ENCODE measurements around the gene ABLIM2.

ABLIM2 gene

DNA sequence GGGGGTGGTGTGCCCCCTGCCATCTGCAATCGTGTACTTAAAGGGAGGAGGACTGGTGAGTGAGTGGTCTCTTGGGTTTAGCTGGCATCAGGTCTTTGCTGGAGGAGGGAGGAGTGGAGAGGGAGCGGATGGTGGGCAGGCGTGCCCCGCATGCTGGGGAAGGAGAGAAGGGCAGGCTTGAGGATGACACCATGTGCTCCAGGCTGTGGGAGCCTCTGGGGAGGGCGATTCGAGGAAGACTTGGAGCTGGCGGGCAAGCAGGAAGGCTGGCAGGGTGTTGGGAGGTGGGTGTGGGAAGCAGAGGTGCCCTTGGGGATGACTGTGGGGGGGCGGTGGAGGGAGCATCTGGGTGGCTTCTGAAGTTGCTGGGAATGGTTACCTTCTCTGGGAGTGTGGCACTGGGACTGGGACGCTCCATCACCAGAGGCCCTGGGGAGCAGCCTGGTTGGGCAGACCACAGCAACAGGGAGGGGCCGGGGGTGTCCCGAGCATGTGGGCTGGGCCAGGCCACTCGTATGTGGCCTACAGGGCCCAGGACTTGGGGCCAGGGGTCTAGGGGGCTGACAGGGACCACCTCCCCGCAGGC, 188.2 kb downstream of the ABLIM2 start:
- DNase-seq: peak; percentile 5

DNA sequence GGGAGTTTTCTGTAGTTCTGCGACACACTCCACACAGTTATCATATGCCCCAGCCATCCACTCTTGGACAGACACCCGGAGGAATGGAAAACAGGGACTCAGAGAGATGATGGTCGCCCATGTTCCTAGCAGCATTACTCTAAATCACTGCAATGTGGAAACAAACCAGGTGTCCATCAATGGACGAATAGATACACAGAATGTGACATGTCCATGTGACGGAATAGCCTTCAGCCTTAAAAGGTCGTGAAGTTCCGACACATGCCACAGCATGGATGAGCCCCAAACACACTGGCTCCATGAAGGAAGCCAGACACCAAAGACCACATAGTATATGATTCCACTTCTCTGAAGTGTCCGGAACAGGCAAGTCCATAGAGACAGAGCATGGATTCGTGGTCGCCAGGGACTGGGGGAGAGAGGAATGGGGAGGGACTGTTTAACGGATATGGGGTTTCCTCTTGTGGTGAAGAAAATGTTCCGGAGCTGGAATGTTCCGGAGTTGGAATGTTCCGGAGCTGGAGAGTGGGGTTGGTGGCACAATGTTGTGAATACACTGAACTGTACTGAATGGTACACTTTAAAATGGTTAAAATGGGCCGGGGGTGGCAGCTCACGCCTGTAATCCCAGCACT, 190.2 kb downstream of the ABLIM2 start:
- no peak for DNase-seq

DNA sequence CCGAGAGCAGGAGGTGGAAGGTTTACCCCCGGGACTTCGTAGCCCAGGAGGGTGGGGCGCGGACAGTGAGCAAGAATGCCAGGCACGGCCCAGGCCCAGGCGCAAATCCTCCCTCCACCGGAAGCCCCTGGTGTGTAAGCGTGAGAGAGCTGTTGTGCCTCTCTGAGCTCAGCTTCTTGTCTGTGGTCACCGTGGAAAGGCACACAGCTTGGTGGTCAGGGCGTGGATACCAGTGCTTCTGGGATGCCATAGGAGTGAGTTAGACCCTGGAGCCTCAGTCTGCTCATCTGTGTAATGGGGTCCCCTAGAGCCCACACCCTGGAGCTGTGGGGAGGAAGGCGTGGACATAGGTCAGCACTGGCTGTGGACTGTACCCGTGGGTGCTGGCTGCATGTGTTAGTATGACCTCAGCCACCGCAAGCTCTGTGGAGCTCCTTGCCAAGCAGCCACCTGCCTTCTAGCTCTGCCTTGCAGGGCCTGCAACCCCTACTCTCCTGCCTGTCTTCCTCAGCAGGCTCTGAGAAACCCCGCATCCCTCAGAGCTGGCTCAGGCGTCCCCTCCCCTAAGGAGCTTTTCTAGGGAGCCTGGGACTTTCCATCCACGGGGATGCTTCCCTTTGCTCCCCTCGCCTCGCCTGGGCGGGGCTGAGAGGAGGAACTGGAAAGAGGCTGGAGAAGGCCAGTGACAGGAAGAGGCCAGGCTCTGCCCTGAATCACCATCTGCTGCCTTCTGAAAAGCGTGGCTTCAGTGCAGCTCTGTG, 190.9 kb downstream of the ABLIM2 start:
- peak; percentile 16 for DNase-seq

DNA sequence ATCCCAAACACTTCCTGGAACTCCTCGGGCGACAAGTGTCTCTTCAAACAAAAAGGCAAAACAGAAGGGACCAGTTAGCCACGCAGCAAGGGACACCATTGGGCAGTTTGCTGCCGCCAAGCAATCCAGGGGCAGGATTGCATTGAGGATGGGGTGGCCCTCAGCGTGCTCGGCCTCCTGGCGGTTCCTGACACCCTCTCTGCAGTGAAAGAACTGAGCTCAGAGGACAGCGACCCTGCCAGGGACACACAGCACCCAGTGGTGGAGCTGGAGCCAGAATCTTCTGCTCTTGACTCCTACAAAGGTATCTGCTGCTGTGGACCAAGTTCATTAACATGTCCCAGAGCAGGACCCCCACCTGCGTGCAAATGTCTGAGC, 191.6 kb downstream of the ABLIM2 start:
- DNase-seq: no peak

DNA sequence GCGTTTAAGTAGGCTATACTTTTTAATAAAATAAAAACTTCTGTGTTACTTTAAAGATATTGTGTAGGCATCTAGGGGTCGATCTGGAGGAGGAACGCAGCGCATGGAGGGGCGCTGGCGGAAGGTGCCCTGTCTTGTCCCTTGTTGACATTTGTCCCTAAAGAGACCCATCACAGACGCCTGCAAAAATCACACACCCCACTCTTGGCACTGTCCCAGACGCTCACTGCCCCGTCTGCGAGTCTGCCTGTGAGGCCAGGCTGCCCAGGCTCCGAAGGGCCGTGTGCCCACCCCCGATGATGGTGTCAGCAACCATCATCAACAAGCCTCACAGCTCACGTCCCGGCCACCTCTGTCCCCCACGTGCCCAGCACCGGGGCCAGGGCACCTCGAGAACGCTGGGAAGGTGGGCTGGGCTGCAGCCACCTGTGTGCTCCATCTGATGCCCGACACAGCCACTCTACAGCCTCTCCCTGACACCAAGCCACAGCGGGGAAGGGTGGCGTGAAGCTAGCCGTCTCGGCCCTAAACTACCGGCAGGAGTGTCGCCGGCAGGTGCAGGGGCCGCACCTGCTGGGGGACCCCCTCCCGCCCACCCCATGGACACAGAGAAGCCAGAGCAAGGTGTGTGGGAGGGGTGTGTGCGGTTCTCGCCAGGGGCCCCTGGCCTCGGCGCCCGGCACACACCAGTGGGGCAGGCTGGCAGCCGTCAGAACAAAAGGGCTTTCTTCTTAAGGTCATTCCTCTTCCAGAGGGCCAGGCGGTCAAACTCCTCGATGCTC, 192.1 kb downstream of the ABLIM2 start:
- no peak for DNase-seq

DNA sequence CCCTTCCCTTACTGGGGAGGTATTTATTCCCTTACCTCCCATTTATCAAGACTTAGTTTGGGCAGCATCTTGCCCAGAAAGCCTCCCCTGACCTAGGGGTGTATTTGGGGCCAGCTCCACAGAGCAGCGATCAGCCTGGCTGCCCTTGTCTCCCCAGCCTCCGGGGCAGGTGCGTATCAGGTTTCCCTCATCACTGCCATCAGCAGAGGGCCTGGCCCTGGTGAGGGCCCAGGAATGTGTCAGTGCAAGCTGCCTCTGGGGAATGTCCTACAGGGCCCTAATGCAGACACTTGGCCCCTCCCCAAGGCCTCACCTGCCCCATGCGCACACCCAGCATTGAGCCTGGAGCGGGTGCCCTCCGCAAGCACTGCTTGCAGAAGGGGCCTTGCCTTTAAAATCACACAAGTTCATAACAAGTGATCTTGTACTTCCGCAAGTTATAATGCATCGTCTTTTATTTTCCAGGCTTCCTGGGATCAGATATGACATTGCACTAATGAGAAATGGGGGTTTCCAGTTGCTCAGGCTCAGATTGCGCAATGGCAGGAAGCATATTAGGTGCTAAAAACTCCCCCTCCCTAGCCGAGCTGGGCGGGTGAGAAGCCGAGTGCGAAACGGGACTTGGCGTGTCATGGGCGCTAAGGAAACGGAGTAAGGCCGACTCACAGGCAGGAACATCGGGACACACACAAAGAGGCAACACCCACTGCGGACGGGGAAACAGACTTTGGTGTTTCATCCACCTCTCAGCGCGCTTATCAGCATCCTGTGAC, 193.5 kb downstream of the ABLIM2 start:
- peak; percentile 78 for DNase-seq

DNA sequence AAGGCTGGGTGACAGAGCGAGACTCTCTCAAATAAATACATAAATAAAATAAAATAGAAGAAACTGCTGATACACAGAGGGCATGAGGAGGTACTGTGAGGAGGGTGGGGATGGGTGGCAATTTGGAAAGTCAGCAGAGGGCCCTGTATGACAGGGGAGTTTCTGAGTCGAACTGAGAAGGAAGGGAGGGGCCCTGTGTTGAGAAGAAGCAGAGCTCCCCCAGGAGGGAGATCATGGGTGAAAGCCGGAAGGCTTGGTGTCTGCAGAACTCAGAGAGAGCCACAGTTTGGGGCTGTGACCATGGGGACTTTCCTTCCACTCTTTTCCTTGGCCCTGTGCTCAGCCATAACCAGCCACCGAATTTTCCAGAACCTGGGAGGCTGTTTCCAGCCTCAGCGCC, 194.2 kb downstream of the ABLIM2 start:
- peak; percentile 71 for DNase-seq

DNA sequence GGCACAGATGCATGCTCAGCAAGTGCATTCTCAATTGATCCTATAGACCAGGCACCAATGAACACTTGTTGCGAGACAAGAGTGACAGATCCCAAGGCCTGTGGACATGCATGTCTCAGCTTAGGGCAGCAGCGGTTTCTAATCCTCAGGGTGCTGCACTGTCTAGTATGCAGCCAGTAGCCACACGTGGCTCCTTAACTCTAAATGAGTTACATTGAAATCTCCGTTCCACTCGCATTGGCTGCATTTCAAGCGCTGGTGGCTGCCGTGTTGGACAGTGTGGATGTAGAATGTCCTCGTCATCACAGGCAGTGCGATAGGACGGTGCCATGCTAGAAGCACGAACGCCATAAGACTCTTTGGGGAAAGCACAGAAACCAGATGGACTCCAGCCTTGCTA, 194.9 kb downstream of the ABLIM2 start:
- DNase-seq: no peak

DNA sequence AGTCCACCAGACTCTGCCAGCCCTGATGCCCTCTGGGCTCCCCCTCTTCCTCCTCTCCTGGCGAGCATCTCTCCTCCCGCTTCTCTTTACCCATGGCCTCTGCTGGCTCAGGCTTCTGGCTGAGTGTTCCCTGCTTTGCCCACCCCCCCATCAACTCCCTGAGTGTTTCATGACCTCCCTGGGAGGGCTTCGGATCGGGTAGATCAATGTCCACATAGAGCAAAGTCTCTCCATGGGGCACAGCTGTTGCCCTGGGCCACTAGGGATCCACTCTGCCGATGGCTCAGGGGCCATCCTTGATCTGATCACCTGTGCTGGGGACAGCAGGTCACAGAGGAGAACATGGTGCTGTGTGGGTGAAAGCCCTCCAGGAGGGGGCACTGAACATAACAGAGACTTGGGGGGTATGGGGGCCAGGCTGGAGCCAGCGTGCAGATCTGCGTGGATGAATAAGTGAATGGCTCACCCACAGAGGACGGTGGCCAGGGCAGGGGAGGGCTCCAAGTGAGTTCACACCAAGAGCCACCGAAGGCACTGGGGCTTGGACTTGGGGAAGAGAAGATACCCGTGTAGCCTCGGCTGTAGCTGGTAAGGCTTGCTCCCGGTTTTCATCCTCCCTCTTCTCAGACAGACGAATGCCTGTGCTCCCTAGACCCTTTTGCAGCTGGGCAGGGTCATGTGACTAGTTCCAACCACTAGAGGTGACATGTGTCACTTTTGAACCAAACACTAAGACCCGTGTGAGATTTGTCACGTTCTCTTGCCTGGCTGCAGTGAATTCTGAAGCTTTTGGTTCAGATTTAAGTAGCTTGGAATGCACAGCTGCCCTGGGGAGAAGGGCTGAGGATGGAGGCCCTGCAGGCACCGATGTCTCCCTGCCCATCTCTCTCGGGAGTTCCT, 195.8 kb downstream of the ABLIM2 start:
- DNase-seq: no peak

DNA sequence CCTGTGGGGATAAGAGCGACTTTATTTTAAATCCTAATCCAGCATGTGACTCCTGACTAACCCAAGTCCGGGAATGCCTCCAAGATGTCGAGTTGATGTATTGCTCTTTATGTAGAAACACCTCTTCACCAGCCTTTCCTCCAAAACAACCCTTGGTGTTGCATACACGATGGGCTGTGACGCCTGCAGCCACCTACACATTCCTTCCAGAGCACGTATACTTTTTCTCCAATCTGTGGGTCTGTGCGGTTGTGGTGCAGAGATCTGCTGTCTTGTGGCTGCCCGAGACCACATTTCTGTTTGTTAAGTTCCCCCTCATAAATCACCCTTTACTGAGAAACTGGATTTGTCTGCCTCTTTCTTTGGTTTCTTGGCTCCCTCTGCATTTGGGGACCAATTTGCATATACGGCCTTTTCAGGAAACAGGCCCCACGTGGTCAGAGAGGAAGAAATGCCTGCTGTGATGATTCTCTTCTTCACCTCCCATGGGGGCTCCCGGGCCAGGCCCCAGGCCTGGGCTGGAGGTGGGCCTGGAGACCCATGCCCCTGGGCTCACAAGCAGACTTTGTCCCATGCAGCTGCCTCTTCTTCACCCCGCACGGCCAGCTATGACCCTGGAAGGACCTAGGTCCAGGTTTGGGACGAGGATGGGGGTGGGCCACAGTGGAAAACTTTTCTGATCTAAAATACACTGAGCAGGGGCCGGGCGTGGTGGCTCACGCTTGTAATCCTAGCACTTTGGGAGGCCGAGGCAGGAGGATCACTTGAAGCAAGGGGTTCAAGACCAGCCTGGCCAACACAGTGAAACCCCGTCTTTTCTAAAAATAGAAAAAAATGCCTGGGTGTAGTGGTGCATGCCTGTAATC, 197.6 kb downstream of the ABLIM2 start:
- DNase-seq: peak; percentile 26

DNA sequence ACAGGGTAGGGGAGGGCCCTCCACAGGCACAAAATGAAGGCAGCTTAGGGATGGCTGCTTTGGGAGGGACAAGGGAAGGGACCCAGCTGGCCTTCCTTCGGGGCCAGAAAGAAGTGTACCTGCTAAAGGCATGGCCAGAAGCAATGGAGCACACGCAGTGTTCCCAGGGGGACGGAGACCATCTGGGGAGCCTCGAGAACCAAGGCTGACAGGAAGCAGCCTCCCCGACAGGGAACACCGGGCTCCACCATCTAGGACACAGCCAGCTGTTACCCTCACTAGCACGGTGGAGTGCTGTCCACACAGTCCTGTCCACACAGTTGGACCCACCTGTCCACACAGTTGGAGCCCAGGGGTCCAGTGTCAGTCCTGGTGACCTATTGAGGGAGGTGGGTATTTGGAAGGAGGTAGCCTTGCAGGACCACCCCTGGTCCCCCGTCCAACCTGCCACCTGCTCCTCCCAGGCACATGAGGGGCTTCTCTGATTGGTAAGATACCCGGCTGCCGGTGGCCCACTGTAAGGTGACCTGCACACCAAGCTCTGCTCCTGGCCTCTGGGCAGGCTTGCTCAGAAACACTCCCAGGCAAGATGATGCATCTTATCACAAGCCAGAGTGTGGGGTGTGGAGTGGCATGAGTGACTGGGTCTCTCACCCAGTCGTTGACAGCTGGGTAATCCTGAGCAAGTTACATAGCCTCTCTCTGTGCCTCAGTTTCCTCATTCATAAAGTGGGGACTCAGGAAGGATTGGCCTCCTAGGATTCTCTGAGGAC, 198.4 kb downstream of the ABLIM2 start:
- DNase-seq: no peak

DNA sequence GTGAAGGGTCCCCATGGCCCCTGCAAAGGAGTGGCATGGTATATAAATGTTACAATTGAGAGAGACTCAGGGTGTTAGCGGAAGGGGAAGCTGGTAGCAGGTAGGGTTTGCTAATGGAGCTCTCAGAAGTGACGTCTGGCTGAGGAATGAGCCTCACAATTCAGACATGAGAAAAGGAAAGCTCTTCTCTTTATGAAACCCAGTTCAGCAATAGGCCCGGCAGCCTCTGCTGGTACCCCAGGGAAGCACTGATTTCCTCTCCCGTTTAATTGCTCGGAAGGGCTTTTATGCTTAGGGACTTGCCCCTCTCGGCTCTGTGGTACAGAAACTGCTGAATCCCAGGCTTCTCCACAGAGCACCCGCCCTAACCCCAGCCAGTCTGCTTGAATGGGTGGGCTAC, 199.5 kb downstream of the ABLIM2 start:
- DNase-seq: no peak

DNA sequence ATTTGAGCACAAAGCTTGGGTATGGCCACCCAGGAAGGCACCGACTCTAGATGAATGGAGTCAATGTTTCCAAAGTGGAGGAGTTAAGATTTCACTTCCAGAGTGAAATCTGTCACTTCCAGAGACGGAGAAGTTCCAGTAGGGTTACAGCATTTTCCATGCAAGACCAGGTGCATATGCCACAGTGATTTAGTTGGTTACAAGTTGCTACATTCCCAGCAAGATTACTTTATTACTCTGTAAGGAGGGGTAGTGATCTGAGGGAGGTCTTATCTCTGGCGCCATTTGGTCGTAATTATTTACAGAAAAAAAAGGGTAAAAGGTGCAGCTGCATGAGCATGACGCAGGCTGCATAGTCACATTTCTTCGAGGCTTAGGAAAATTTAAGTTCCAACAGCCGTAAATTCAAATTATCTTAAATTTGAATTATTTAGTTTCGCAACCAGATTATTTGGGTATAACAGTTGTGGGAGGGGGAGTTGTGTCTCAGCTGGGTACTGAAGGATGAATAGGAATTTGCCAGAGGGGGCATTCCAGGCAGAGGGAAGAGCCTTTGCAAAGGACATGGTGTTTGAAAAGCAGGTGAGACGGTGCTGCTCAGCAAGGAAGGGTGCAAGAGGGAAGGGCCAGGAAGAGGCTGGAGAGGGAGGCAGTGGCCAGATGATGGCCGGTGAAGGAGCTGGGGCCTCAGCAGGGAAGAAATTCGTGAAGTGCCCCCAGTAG, 201.5 kb downstream of the ABLIM2 start:
- no peak for DNase-seq

DNA sequence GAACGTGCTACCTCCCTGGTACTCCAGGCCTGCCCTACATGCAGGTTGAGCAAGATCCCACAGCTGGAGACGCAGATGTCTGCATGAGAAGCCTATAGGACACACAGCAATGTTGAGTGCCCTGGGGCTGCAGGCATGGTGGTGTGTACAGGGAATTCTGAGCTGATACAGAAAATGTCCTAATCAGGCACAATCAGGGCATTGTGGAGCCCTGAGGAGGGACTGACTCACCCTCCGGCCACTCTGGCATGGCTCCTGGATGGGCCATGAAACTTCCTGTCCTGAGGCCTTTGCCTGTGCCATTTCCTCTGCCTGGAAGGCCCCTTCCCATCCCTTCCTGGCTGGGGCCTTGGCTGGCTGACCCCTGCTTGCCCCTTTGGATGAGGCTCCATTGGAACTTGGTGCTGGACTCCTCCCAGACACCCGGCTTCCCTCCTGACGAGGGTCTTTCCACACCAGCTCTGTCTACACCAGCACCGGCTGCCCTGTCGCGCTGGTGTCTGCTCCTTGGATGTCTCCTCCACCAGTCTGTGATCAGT, 202.3 kb downstream of the ABLIM2 start:
- DNase-seq: no peak

DNA sequence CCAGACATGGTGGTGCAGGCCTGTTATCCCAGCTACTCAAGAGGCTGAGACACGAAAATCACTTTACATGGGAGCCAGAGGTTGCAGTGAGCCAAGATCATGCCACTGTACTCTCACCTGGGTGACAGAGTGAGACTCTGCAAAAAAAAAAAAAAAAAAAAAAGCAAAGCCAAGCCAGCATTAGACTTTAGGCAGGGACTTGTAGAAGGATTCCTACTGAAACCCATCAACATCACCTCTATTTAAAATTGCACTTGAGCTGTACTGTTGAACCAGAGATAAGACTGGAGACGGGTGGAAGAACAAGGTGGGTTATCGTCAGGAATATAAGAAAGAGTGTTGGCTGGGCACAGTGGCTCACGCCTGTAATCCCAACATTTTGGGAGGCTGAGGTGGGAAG, 203.2 kb downstream of the ABLIM2 start:
- DNase-seq: no peak

DNA sequence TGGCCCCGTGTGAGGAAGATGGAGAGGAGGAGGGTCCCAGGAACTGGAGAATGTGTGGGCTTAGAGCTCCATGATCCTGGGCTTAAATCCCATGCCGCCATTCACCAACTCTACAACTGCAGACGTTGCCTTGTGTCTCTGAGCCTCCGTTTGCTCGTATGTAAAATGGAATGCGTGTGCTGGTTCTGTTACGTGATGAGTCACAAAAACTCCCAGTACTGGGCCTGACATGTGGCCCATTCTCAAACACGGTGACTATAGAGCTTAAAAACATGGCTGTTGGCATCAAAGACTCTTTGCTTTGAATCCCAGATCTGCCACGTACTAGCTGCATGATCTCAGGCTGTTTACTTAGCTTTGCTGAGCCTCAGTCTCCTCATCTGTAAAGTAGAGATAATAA, 206.0 kb downstream of the ABLIM2 start:
- DNase-seq: no peak

DNA sequence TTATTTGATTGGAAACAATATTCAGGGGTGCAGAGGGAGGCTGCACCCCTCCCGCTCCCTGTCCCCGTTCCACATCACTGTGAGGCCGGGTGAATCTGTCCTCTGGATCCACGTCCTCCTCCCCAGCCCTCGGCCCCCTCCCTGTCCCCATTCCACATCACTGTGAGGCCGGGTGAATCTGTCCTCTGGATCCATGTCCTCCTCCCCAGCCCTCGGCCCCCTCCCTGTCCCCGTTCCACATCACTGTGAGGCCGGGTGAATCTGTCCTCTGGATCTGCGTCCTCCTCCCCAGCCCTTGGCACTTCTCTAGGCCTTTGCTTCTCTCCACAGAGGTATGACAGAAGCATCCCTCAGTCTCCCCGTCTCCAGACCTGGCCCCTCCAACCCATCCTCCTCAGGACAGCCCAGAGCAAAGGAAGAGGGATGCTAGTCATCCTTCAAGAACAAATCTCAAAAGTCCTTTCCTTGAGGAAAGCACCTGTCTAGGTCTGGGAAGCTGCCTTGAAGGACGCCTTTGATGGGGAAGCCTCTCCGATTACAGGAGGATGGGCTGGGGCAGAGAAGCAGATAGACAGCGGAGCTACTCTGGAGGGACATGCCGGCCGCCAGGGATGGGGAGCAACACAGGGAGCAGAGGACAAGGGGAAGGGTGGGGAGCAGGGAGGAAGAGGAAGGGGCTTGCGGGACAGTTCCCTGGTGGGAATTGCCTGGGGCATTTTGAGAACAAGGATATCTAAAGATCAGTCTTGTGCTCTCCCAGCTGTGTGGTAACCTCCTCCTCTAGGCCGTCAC, 208.1 kb downstream of the ABLIM2 start:
- DNase-seq: no peak

DNA sequence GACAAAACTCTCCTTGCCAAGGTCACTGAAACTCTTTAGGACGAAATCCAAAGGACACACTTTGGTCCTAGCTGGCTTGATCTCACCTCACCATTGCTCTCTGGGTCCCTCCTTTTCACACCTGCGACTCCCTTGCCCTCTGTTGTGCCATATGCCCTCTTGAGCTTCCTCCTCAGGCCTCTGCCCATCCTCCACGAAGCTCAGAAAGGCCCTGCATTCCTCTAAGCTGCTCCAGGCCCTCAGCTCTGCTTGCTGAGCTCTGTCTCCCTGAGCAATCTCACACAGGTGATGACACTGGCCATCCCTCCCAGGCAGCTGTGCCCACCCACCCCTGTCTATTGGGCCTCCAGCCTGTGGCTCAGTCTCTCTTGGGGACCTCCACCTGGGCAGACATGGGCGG, 208.9 kb downstream of the ABLIM2 start:
- no peak for DNase-seq

All from CD4-positive, alpha-beta T cell treated with Interleukin-12 subunit alpha and Interleukin-12 subunit beta, for 1 hour (primary cell).